Peyer's patch (tissue), 4 donors: Measurements from ENCODE around the gene BAHCC1.

Source experiments
- POLR2A ChIP-seq, 2 donors: fragments of 450-650 bp; IDR thresholded peaks; one replicate each; pipeline ENCODE4 v1.5.1; 2017; ENCODE audit warnings: antibody characterized with exemption in 2 of 2, mild to moderate bottlenecking in 2 of 2, moderate library complexity in 2 of 2
- TF ChIP-seq, protein P1 (sequence below), 6 experiments: fragments of 450-650 bp in 4 of 6; fragments of 200-600 bp in 2 of 6; sonication (generic) in 1 of 6; IDR thresholded peaks; one replicate each; pipeline ENCODE4 v1.5.1; 2017 to 2019; ENCODE audit warnings: antibody characterized with exemption in 6 of 6, mild to moderate bottlenecking in 3 of 6, moderate library complexity in 1 of 6

DNA sequence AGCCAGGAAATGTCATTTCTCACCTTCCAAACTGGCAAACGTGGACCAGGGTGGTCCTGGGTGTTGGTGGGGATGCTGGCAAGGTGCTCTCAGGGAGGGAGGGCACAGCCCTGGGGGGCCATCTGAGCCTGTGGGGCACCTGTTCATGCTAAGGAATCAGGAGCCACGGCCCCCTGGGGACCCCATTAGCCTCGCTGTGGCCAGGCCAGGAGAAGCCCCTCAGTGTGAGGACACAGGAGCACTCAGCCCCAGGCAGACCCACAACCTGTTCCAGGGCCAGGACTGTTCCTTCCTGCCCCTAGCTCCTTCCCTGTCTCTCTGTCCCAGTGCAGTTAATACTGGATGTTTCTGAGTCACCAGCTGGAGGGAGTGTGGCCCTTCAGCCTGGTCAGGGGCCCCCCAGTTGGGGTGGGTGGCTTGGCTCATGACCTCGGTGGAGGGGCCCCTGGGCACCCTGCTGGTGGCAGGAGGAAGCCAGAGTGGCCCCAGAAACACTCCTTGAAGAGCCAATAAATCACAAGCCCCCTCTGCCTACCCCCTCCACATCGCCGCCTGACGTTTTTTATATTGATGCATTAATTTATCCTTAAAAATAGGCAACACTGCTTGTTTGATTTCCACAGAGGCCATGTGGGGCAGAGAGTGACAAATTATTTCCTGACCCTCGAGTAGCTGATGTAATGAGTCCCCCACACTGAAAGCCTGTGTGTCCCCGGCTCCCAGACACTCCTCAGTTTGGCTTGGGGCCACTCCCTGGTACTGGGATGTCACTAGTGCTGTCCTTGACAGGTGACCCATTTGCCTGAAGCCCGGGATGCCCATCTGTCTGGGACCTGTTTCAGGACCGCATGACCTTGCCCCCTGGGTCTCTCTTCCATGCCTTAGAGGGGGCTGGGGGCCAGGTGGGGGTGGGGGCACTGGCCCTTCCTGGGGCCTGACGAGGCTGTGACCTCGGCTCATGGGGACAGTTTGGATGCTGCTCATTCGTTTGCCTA is 95.0 kb downstream of the BAHCC1 start:
- TF ChIP-seq, protein P1, sequence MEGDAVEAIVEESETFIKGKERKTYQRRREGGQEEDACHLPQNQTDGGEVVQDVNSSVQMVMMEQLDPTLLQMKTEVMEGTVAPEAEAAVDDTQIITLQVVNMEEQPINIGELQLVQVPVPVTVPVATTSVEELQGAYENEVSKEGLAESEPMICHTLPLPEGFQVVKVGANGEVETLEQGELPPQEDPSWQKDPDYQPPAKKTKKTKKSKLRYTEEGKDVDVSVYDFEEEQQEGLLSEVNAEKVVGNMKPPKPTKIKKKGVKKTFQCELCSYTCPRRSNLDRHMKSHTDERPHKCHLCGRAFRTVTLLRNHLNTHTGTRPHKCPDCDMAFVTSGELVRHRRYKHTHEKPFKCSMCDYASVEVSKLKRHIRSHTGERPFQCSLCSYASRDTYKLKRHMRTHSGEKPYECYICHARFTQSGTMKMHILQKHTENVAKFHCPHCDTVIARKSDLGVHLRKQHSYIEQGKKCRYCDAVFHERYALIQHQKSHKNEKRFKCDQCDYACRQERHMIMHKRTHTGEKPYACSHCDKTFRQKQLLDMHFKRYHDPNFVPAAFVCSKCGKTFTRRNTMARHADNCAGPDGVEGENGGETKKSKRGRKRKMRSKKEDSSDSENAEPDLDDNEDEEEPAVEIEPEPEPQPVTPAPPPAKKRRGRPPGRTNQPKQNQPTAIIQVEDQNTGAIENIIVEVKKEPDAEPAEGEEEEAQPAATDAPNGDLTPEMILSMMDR (IDR thresholded peaks at IDR 0.05) = no peak
- TF ChIP-seq POLR2A (IDR thresholded peaks at IDR 0.05) = no peak
